Stimulated activated CD4-positive, alpha-beta T cell treated with anti-CD3 and anti-CD28 coated beads, Interleukin-15, amount 100 ng/mL, for 1 hour (primary cell): Measurements from ENCODE around the gene PMPCA.

Source experiments
- DNase-seq, 2 donors: peaks; one replicate each; pipeline ENCODE4 v3.0.0-alpha.2; 2020; ENCODE audit warnings: low read depth in 1 of 2, low spot score in 1 of 2

PMPCA gene

GRCh38 chr9:136455043-136456002, 44.9 kb downstream of the PMPCA start:
- DNase-seq, result no peak

DNA sequence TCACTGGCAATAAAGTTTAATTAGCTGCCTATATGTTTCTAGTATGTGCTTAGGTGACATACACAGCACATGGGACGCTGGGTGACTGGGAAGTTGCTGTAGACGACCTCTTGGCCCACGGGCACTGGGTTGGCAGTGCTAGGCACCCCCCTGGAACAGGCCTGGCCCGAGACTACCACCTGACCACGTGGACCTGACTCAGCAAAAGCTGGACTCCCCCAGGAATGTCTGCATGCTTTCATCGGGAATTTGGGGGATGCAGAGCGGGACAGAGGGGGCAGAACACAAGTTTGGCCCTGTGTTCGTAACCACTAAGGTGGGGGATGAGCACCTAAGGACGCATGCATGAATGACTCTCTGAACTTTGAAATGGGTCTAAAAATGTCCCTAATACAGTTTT, 45.8 kb downstream of the PMPCA start:
- no peak for DNase-seq

DNA sequence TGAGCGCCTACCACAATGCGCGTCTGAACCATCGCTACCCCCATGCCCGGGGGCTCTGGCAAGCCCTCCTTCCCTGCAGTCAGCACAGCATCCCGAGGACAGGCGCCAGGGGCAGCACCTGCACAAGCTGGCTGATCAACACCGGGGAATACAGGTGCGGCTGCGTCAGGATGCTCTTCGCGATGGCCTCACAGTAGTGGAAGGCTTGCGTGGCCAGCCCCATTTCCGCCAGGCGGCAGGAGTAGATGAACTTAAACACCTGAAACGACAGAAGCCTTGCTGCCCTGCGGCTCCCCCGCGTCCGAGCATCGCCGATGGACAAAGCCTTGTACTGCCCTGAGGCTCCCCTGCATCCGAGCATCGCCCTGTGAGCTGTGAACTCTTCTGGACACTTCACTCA, 46.9 kb downstream of the PMPCA start:
- DNase-seq, result no peak

DNA sequence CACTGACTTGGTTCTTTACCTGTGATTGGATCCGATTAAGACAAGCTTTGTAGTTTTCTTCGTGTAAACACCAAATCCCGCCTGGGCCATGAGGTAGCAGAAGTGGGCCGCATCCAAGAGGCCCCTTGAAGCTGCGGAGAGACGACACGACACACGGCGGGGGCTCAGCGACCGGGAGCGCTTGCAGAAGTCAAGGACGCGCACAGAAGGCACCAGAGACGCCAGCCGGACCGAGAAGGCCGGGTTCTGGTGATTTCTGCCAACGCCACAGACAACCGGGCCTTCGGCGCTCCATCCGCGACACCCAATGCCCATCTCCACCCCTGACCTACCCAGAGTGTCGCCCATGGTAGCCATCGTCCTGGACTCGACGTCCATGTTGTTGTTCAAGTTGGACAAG, 49.0 kb downstream of the PMPCA start:
- no peak for DNase-seq

GRCh38 chr9:136460772-136461325, 50.4 kb downstream of the PMPCA start:
- no peak for DNase-seq

- DNase-seq, result no peak
Measured at GRCh38 chr9:136462664-136463063, 52.2 kb downstream of the PMPCA start.

- no peak for DNase-seq
Measured at GRCh38 chr9:136463578-136463977, 53.1 kb downstream of the PMPCA start.

DNA sequence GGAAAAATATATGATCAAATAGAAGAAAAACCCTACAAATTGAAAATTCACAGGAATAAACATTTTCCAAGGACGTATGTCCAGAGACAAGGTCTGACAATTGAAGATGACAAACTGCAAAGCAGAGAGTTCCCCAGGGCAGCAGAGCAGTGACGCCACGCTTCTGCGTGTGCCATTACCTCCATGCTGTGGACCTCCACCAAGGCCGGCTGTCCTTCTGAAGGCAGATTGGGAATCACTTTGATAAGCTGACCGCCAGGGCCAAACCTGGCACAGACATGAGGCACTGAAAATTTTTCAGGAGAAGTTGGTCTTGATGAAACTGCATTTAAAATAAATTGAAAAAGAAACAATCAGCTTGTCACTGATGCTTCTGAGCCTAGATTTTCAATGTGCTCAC, 53.8 kb downstream of the PMPCA start:
- DNase-seq, result no peak

DNA sequence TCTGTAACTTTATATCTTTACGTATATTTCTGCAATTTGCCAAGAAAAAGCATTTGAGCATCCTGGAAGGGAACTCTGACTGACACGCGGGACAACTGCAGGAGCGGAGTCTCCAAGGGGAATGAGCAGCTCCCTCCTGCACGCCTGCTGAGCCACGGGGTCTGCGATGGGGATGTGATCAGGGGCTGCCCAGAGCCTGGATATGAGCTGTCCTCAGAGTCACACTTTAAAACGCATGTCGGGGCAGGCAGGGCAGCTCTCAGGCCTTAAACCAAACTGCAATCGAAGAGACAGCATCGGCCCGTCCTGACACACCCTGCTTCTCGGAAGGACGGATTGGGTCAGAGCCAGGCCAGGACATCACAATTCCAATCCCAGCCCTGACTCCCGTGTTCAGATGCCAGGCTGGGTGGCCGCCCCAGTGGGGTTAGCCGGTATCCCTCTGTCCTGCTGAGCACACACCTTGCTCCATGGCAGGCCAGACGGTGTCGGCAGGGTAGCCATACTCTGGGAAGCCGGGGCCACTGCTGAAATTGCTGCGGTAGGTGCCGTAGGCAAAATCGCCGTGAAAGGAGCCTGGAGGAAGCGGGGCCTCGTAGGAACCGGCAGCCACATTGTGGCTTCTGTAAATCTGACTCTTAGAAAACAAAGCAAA, 55.2 kb downstream of the PMPCA start:
- no peak for DNase-seq

DNA sequence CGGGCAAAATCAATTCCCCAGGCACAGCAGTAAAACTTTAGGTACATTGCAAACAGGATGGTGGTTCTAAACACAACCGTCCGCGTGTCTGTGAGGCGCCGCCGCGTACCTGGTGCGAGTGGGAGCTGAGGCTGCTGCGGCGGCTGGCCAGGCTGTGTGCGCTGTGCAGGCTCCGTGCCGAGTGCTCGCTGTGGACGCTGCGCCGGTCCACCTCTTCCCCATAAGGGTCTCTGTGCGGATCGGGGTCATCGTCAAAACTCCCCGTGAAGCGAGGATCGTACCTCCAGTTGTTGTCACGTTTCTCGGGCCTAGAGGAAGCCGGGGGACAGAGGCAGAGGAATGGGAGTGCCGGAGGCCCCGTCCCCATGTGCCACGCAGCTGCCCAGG, 55.7 kb downstream of the PMPCA start:
- no peak for DNase-seq

DNA sequence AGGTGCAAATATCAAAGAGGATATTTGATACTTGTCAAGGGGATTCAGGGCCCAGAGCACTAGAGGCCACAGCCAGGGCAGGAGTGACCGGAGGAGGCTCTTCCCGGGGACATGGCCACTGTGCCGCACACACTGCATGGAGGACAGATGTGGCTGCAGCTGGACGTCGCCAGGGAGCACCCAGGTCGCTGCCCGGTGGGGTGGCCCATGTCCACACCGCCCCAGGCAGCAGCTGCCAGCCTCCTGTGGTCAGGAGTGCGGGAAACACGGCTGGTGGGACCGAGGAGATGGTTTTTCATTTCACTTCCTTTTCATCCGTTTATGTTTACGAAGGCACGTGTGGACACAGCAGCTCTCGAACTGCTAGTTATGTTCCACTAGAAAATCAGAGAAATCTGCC, 57.3 kb downstream of the PMPCA start:
- DNase-seq, result no peak

GRCh38 chr9:136470356-136470755, 59.9 kb downstream of the PMPCA start:
- DNase-seq, result no peak

DNA sequence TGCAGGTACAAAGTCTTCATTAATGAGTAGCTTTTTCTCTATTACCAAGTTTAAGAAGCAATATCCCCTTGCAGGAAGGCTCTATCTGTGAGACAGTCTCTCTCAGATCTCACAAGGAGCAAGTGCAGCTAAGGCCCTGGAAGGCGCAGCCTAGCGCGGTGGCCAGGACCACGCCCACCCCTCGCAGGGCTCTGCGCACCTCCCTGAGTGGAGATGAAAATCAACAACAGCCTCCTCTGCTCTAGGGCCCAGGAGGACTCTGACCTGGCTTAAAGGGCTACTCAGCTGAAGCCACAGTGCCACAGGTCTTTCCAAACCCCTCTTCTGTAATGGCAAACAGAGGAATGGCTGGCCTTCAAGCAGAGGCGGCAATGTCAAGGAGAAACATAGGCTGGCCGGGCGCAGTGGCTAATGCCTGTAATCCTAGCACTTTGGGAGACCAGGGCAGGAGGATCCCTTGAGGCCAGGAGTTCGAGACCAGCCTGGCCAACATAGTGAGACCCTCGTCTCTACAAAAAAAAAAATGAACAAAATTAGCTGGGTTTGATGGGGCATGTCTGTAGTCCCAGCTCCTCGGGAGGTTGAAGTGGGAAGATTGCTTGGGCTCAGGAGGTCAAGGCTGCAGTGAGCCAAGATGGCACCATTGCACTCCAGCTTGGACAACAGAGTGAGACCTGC, 60.5 kb downstream of the PMPCA start:
- no peak for DNase-seq

- DNase-seq, result no peak
Measured at GRCh38 chr9:136471802-136472487, 61.5 kb downstream of the PMPCA start.

DNA sequence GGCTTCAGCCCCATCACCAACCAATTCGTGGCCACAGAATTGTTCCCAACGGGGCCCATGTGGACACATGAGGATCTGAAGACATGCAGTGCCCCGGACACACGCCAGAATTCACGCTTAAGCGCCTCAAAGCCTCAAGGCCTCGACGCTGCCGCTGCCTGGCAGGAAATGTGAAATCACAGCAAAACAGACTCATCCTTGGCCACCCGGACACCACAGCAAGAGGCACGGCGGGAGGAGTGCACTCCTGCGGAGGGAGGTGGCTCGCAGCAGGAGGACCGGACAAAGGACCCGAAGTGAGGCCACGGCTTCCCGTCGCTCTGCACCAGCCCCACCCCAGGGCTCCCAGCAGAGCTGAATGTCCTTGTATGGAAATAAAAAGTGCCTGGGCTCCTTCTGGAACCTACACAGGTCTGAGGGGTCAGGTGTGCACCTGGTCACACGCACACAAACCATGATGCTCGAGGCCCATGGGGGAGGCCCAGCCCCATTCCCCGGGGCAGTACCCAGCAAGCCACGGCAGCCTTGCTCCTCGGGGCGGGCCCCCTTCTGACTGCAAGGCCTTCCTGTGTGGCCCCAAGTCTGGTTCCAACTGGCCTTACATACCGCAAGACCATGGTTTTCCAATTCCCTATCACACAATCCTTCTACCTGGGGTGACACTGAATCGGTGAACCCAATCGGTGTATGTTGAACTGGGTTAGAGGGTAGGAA, 62.3 kb downstream of the PMPCA start:
- DNase-seq, result no peak

GRCh38 chr9:136473354-136473721, 62.9 kb downstream of the PMPCA start:
- no peak for DNase-seq
